Osteocyte (in vitro differentiated cells): Measurements from ENCODE around the gene CD276. TPM values are rescaled to one million over a fixed set of nuclear protein-coding genes. Genes with fewer than 3 reads are reported as not detected.

Experiments used
- DNase-seq: peaks from one replicate; pipeline ENCODE4 v3.0.0; 2021; ENCODE audit warnings: mixed read lengths; ENCODE audit not compliant: unreplicated experiment; ENCODE audit errors: extremely low spot score
- H3K27ac Mint-ChIP-seq: one replicate; pipeline ENCODE4 v1.8.0; 2021; ENCODE audit warnings: mild to moderate bottlenecking, mixed read lengths; ENCODE audit not compliant: unreplicated experiment
- H3K27me3 Mint-ChIP-seq: one replicate; pipeline ENCODE4 v1.8.0; 2021; ENCODE audit warnings: mixed read lengths; ENCODE audit not compliant: unreplicated experiment
- H3K36me3 Mint-ChIP-seq: one replicate; pipeline ENCODE4 v1.8.0; 2021; ENCODE audit warnings: mixed read lengths; ENCODE audit not compliant: unreplicated experiment
- H3K4me1 Mint-ChIP-seq: one replicate; pipeline ENCODE4 v1.8.0; 2021; ENCODE audit warnings: mixed read lengths; ENCODE audit not compliant: unreplicated experiment
- H3K4me3 Mint-ChIP-seq: one replicate; pipeline ENCODE4 v1.8.0; 2021; ENCODE audit warnings: mild to moderate bottlenecking, moderate library complexity, mixed read lengths; ENCODE audit not compliant: unreplicated experiment
- H3K9me3 Mint-ChIP-seq: one replicate; pipeline ENCODE4 v1.8.0; 2021; ENCODE audit warnings: mixed read lengths; ENCODE audit not compliant: unreplicated experiment
- total RNA-seq: library from RNA; stranded (reverse); gene quantifications from 2 replicates; pipeline ENCODE4 v1.2.1, GENCODE V29; 2021
- TF ChIP-seq, protein P1 (sequence below): fragments of 200-600 bp; sonication (generic); IDR thresholded peaks from 2 replicates; pipeline ENCODE4 v1.5.0; 2021; ENCODE audit warnings: antibody characterized with exemption, mild to moderate bottlenecking, moderate library complexity

CD276 gene
- total RNA-seq, 1 donor from 2014 or later, result 147 TPM

DNA sequence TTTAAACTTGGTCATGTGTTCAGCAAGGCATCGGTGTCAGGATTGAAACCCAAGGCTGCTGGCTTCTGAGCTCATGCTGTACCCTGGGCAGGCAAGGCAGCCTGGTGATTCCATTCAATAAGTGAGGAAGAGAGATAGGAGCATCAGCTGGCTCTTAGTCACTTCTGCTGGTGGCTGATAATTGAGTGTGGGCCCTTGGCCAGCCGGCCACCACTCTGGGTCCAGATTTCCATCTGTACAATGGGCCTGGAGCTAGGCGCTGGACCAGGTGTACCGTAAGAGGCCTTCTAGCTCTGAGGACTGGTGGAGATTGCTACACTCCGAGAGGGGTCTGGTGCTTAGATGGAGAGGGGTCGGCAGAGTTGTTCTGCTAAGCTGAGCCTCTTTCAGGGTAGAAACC lies 4.3 kb downstream of the CD276 start:
- H3K36me3 Mint-ChIP-seq, result peaks cover 2% of the 10 kb centered on the region
- peak overlapping the region; percentile 82 for H3K27ac Mint-ChIP-seq
- no peak for DNase-seq
- H3K27me3 Mint-ChIP-seq, result no peaks in the 10 kb centered on the region
- H3K9me3 Mint-ChIP-seq, result no peaks in the 10 kb centered on the region
- TF ChIP-seq, protein P1, sequence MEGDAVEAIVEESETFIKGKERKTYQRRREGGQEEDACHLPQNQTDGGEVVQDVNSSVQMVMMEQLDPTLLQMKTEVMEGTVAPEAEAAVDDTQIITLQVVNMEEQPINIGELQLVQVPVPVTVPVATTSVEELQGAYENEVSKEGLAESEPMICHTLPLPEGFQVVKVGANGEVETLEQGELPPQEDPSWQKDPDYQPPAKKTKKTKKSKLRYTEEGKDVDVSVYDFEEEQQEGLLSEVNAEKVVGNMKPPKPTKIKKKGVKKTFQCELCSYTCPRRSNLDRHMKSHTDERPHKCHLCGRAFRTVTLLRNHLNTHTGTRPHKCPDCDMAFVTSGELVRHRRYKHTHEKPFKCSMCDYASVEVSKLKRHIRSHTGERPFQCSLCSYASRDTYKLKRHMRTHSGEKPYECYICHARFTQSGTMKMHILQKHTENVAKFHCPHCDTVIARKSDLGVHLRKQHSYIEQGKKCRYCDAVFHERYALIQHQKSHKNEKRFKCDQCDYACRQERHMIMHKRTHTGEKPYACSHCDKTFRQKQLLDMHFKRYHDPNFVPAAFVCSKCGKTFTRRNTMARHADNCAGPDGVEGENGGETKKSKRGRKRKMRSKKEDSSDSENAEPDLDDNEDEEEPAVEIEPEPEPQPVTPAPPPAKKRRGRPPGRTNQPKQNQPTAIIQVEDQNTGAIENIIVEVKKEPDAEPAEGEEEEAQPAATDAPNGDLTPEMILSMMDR, result no peak
- H3K4me1 Mint-ChIP-seq, result peaks cover 47% of the 10 kb centered on the region
- H3K4me3 Mint-ChIP-seq, result no peak overlapping the region

DNA sequence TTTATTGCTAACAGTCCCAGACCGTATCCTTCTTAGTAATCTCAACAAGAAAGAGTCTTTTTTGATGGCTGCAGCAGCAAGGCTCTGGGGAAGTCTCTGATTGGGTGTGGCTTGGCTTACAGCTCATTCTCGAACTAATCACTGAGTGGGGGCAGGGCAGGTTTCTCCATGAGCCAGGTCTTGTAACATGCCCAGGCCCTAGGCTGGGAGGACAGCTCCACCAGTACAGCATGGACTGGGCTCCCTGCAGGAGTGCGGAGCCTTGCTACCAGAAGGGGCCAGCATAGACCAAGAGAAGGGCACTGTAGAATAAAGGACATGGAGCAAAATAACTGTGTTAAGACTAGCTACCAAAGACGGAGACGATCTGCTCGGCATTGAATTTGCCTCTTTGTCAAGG lies 7.2 kb downstream of the CD276 start:
- TF ChIP-seq, protein P1, result peak; percentile 28
- no peak for DNase-seq
- H3K4me1 Mint-ChIP-seq, result peaks cover 51% of the 10 kb centered on the region
- H3K27me3 Mint-ChIP-seq, result no peaks in the 10 kb centered on the region
- H3K9me3 Mint-ChIP-seq, result no peaks in the 10 kb centered on the region
- no peak overlapping the region for H3K27ac Mint-ChIP-seq
- H3K36me3 Mint-ChIP-seq, result peaks cover 2% of the 10 kb centered on the region
- H3K4me3 Mint-ChIP-seq, result no peak overlapping the region

DNA sequence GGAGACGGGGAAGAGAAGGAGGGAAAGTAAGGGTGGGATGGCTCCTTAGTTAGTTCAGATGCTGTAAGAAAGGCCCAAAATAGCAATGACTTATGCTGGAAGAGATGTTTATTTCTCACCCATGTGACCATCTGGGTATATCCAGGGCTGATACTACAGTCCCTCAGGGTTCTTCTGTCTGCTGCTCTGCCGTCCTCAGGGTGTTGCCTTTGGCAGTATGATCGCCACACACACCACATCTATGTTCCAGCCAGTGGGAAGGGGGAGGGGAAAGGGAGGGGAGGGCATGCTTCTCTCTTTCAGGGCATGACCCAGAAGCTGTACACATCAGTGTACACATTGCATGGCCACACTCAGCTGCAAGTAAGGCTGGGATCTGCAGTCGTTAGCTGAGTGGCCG lies 10.2 kb downstream of the CD276 start:
- Mint-ChIP-seq H3K9me3 (no peaks in the 10 kb centered on the region), H3K4me3 (no peak overlapping the region), H3K4me1 (peaks cover 43% of the 10 kb centered on the region), H3K27me3 (no peaks in the 10 kb centered on the region), H3K36me3 (peaks cover 9% of the 10 kb centered on the region), H3K27ac (peak overlapping the region; percentile 52)
- TF ChIP-seq, protein P1, result no peak
- no peak for DNase-seq

DNA sequence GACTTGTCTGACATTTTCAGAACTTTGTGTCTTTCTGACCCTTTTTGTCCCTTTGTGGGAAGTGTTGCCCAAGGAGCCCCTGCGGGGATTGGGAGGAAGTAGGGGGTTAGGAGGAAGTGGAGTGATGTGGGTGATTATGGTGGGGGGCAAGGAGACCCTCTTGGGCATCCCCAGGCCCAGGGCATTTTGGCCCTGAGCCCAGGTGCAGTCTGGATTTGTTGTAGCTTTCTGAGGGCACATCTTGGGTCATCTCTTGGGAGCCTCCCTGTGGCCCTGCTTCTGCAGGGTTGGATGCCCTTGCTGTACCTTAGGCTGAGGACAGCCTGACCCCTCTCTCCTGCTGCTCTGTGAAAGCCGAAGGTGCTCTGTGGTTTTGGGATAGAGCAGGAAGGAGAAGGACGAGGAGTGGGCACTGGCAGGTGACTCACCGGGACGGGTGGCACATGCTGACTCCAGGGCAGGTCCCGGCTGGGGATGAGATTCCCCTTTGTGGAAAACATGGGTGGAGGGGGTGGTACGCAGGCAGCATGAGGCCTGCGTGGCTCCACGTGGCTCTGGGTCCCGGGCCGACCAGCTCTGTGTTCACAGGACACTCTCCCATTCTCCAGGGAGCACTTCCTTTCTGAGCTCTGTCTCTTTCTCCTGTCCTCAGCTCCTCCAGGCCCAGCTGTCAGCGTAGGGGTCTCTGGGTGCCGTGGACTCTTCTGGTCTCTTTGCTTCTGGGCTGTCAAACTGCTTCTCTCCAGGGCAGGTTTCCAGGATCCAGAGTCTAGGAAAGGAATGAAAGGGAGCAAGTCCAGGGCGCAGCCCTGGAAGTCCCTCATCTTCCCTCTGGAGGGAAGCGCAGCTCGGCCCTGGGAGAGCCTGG lies 11.8 kb downstream of the CD276 start:
- peaks cover 47% of the 10 kb centered on the region for H3K4me1 Mint-ChIP-seq
- H3K4me3 Mint-ChIP-seq, result no peak overlapping the region
- TF ChIP-seq, protein P1, result no peak
- H3K9me3 Mint-ChIP-seq, result no peaks in the 10 kb centered on the region
- peaks cover 15% of the 10 kb centered on the region for H3K36me3 Mint-ChIP-seq
- no peak for DNase-seq
- H3K27ac Mint-ChIP-seq, result peak overlapping the region; percentile 90
- no peaks in the 10 kb centered on the region for H3K27me3 Mint-ChIP-seq

DNA sequence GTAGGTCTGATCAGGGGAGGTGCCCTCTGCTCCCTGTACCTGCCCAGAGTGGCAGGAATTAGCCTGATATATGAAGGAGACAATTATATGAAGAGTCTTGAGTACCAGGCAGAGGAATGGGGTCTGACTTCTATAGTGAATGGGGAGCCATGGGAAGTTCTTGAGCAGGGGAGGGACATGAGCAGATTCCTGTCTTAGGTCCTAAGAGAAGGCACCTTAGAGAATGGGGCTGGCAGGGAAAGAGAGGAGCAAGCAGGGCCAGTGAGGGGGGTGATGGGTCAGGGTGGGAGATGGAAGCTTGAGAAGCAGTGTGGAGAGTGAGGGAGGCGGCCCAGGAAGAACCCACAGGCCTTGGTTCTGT lies 12.4 kb downstream of the CD276 start:
- H3K4me3 Mint-ChIP-seq, result no peak overlapping the region
- peaks cover 15% of the 10 kb centered on the region for H3K36me3 Mint-ChIP-seq
- peak overlapping the region; percentile 90 for H3K27ac Mint-ChIP-seq
- peaks cover 47% of the 10 kb centered on the region for H3K4me1 Mint-ChIP-seq
- no peak for DNase-seq
- H3K27me3 Mint-ChIP-seq, result no peaks in the 10 kb centered on the region
- TF ChIP-seq, protein P1, result no peak
- no peaks in the 10 kb centered on the region for H3K9me3 Mint-ChIP-seq
